Measurements from ENCODE around the gene PCLO.
"Not testable (repeated sequence)": the region's sequence is repeated elsewhere in the genome, so short reads cannot be mapped to it uniquely, and the experiment has no call there.

PCLO gene

DNA sequence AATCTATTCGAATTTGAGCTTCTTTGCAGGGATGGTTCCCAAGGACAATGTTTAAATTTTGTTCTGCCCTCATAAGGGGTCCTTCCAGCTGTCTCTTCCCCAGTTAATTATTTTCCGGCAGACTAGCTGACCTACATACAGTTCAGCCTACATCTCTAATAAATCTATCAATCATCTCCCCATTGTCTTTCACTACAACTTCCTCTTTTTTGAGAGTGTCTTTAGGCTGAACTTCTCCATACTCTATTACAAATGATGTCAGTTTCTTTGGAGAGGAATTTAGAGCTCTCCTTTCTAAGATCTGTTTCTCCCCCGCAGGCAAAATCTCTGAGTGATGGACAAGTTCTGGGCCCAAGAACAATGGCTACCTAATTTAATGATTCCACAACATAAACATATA, 122.2 kb downstream of the PCLO start:
- no peak for DNase-seq (ENCODE audit: low read depth)

DNA sequence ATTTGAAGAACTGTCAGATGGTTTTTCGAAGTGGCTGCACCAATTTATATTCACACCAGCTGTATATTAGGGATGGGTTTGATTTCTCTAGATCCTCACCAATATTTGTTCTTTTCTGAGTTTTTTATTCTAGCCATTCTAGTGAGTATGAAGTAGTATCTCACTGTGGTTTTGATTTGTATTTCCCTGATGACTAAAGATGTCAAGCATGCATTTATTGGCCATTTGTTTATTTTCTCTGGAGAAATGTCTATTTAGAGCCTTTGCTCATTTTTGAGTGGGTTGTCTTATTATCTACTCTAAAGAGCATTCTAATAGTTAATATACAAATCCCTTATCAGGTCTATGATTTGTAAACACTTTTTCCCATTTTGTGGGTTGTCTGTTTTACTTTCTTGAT, 123.9 kb downstream of the PCLO start:
- no peak for DNase-seq (ENCODE audit: low read depth)

DNA sequence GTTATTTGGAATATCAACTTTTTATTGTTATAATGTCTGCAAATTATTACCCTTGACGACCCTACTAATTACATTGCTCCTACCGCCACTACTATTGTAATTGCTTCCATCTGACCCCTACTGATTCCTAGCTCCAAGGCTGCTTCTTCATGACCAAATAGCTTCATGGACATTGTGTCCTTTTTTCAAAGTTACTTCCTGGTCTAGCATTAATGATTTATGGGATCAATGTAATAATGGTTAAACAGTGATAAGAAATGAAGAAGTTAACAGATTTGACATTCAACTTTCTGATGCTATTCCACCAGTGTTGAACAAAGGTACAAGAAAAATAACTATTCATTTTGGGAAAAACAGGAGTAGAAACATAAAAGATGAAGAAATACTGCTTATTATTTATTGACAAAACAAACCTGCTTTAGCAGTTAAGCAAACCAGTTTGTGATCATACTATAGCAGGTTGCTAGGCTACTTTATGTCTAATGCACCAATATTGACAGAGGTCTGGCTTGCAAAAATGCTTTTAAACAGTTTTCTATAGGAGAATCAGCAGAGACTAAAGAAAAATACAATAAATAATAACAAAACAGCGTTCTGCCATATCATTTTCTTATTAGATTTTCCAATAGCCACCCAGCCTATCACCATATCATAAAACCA, 125.8 kb downstream of the PCLO start:
- DNase-seq (ENCODE audit: low read depth): no peak

DNA sequence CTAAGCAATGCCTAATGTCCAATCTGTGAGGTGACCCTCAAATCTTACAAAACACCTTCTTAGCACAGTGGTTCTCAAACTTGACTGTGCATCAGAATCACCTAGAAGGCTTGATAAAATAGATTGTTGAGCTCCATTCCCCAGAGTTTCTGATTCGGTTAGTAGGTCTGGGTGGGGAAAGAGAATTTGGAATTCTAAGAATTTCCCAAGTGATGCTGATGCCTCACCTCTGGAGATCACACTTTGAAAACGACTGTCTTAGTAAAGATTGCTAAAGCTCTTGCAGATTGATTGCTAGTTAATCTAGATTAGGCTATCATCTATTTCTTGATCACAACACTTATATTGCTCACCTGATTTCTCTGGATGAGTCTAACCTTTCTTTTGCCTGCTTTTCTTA, 126.6 kb downstream of the PCLO start:
- no peak for DNase-seq (ENCODE audit: low read depth)

DNA sequence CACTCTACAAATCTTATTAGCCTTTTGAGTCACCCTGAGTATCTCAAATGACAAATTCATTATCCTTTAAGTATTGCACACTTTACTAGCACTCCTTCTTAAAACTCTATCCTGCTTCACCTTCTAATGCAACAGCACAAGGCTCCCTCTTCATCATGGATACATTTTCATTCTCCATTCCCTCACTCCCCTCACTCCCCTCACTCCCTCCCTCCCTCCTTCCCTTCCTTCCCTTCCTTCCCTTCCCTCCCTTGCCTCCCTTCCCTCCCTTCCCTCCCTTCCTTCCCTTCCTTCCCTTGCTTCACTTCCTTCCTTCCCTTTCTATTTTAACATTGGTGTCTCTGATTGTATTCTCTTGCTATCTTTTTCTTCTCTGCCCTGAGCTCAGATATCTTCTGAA, 130.5 kb downstream of the PCLO start:
- no peak for DNase-seq (ENCODE audit: low read depth)

DNA sequence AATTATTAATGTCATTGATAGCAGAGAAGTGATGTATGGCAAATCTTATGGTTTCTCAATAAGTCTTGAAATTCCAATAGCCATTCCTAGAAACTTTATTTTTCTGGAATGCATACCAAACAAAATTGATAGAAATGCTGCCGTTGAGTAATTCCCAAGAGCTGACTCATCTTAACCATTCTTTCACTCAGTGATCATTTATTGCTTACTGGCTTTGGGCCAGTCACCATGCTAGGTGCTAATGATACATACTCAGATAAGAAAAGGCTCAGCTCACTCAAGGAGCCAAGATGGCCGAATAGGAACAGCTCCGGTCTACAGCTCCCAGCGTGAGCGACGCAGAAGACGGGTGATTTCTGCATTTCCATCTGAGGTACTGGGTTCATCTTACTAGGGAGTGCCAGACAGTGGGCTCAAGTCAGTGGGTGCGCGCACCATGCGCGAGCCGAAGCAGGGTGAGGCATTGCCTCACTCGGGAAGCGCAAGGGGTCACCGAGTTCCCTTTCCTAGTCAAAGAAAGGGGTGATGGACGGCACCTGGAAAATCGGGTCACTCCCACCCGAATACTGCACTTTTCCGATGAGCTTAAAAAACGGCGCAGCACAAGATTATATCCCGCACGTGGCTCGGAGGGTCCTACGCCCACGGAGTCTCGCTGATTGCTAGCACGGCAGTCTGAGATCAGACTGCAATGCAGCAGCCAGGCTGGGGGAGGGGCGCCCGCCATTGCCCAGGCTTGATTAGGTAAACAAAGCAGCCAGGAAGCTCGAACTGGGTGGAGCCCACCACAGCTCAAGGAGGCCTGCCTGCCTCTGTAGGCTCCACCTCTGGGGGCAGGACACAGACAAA, 138.6 kb downstream of the PCLO start:
- not testable (repeated sequence) for DNase-seq (ENCODE audit: low read depth)

DNA sequence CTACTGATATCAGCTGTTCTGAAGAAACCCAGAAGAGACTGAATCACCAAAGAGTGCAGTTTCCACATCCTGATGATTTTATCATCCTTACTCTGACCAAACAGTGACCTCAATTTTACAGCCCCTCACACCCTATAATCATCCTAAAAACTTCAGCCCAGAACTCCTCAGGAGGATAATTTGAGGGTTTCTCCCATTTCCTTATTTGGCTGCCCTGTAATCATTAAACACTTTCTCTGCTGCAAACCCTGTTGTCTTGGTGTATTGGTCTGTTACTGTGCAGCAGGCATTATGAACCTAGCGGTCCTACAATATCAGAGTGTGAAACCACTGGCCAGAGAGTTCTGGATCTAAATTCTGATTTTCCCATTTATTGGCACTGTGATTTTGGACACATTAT, 141.7 kb downstream of the PCLO start:
- DNase-seq (ENCODE audit: low read depth): no peak

DNA sequence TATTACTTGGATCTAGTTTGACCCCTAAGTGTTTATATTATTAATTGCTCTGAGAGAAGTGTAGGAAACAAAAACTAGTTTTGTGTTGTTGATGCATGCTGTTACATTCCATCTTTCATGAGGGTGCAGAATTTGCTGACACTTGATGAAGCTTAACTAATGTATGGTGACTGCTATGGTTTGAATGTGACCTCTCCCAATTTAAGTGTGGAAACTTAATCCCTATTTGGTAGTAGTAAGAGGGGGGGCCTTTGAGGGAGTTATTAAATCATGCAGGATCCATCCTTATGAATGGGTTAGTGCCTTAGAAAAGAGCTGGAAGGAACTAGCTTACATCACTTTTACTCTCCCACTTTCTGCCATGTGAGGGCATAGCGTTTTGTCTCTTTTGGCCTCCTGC, 142.5 kb downstream of the PCLO start:
- no peak for DNase-seq (ENCODE audit: low read depth)

DNA sequence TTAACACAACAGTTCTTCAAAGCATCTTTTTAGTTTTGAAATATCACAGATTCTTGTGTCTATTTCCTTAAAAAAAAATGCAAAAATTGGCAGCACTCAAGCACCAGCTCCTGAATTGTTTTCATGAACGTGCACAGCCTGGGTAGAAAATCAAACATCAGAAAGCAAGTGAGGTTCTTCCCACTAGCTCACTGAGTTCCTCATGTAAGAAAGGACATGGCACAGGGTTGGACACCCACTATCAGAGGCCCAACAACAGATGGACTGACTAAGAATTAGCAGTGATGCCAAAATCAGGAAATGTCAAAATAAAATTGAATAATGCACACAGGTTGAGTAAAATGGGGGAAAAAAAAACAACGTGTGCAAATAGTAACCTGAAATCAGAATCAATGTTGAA, 146.8 kb downstream of the PCLO start:
- no peak for DNase-seq (ENCODE audit: low read depth)

DNA sequence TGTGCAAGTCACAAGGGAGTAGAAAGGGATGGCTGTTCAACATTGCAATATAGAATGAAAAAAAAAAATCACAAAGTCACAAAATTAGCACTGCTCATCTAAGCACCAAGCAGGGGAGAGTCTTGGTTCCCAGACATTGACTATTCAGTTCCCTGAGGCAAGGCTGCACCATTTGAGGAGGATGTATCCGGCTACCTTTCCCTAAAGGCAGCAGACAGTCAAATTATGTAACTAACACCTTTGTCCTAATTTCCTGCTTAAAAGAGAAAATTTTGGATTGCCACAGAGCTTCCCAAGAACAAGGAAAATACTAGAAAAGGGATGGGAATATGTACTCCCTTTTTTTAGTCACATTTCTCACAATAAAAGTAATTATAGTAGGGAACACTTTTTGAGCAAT, 148.1 kb downstream of the PCLO start:
- no peak for DNase-seq (ENCODE audit: low read depth)

DNA sequence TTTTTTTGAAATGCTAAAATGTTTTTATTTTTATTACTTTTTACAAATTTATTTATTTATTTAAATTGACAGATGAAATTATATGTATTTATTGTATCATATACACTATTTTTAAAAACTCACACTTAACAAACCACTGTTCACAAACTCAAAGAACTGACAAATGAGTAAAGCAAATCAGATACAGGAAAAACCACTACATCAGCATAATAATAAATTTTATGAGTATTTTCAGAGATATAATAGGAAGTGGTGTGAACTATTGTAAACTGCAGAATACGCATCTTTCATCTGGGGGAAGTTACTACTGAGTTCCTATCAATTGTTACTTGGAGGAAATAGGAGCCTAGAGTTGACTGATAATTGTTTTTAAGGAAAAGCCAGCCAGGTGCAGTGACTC, 150.7 kb downstream of the PCLO start:
- DNase-seq (ENCODE audit: low read depth): no peak

DNA sequence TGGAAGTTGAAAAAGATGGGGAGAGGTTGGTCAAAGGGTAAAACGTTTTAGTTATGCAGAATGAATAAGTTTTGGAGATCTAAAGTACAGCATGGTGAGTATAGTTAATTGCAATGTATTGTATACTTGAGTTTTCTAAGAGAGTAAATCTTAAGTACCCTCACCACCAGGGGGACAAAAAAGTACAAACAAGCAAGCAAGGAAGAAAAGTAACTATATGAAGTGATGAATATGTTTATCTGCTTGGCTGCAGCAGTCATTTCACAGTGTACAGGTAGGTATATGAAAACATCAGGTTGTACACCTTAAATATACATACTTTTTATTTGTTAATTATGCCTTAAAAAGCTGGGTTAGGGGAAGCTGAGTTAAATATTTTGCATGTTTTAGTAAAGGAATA, 157.3 kb downstream of the PCLO start:
- no peak for DNase-seq (ENCODE audit: low read depth)

DNA sequence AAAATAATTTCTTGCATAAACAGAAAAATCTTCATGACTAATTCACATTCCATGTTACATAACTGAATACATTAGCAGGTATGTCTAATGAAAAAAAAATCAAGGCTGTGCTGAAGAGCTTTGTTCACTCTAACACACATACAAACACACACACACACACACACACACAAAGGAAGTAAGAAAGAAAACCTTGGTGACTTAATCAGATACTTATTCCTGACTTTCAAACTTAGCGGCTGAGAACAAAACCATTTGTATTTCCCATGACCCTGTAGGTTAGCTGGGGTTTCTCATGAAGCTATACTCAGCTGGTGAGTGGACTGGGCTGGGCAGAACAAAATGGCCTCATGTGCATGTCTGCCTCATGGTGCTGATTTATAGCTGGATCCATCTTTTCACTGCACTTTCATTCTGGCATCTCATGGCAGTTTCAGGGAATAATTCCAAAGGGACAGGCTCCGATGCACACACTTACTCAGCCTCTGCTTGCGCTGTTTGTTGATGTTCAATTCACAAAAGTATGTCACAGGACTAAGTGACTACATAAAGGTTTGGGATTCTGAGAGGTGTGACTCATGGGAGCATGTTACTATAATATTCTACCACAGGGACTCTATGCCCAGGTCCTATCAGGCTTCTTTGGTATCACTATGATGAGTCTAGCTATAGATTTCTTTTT, 161.2 kb downstream of the PCLO start:
- DNase-seq (ENCODE audit: low read depth): no peak

DNA sequence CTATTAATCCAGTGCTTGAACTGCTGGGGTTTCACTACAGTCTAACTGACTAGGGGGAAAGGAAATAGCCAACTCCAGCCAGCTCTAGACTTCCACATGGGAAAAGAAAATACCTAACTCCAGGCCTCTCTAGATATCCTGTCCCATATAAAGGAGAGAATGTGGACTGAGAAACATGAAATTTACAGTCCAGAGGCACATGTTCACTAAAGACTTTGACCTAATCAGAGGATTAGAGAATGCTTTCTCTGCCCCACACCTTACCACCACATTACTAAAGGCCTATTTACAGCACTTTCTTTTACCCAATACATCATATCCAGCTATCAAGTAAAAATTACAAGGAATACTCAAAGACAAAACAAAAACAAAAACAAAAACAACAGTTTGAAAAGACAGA, 164.2 kb downstream of the PCLO start:
- DNase-seq (ENCODE audit: low read depth): no peak

DNA sequence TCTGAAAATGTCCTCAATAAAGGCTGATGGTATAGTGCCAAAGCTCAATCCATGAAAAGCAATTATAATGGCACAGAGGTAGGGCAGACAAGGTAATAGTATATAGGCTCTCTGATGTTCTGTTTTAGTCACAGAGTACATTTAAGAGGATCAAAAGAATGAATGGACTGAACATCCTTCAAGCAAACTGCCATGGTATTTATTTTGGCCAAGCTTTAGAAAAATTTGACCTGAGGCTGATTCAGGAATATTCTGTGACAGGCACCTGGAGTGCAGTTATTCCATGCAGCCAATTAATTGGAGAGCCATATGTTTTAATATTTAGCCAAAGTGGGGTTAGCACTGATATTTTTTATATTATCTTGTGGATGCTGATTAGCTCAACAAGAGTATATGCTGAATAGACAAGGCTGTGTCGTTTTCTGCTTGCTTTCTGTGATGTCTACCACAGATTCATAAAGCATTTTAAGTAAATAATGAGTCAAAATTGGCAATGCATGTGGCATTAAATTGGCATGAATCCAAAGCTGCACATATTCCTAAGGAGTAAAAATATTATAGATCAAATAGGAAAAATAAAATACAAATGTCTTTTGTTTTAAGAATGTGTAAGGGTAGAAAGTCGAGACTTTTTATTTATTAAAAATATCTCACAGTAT, 177.4 kb downstream of the PCLO start:
- no peak for DNase-seq (ENCODE audit: low read depth)

DNA sequence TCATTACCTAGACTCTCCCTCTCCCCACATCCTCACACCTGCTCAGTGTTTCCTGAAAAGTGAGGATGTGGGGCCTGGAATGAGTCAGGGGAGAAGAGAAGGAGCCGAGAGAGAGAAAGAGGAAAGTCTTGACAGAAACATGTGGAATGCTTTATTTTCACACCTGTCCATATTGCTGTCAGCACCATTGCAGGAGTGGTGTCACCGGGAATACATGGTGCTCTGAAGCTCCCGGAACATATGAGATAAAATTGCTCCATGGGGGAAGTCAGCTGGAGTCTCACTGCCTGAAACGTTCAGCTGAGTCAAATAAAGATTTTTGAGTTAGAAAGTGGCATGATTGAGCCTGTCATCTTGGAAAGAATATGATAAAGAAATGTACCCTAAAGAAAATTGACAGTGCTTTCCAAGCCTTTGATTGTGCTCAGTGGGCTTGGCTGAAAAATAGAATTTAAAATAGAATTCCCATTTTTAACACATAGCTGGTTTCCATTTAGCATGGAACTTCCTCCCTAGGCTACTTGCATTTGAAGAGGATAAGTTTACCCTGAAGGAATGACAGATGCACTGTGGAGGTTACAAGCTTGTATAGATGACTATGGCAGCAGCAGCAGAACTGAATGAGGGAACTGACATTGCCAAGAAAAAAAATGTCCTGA, 182.4 kb downstream of the PCLO start:
- no peak for DNase-seq (ENCODE audit: low read depth)

DNA sequence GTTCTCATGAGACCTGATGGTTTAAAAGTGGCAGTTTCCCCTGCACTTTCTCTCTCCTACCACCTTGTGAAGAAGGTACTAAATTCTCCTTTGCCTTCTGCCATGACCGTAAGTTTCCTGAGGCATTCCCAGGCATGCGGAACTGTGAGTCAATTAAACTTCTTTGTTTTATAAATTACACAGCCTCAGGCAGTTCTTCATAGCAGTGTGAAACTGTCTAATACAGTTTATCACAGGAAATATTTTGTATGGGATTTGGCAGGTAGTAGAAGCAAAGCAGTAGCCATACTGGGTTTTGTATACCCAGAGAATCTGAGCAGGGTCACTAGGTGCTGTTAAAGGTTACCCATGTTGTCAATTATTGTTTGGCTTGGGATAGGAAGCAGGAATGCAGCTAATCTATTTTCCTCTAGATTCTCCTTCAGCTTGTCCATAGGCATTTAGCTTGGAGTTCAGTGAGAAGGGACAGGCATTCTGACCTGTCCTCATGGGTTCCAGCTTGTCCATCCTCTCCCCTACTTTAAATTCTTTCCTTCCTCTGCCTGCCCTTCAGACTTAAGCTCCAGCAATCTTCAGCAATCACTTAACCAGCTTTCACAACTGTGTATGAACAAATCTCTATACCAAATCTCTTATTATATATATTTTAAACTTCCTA, 186.7 kb downstream of the PCLO start:
- no peak for DNase-seq (ENCODE audit: low read depth)

DNA sequence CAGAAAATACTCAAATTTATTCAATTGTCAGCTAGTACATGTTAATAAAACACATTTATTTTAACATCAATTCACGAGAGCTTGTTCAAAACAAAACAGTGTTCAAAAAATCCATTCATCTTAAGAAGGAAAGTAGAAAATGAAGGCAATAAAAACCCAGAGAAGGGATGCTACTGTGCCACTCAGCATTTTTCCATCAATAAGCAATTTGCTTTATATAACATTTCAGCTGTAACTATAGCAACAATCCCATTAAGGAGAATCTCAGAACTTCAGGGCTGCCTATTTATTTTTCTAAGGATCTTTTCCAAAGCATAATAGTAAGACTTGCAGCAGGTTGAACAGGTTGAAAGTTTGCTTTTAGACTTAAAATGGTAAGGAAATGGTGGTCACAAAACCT, 190.5 kb downstream of the PCLO start:
- no peak for DNase-seq (ENCODE audit: low read depth)

DNA sequence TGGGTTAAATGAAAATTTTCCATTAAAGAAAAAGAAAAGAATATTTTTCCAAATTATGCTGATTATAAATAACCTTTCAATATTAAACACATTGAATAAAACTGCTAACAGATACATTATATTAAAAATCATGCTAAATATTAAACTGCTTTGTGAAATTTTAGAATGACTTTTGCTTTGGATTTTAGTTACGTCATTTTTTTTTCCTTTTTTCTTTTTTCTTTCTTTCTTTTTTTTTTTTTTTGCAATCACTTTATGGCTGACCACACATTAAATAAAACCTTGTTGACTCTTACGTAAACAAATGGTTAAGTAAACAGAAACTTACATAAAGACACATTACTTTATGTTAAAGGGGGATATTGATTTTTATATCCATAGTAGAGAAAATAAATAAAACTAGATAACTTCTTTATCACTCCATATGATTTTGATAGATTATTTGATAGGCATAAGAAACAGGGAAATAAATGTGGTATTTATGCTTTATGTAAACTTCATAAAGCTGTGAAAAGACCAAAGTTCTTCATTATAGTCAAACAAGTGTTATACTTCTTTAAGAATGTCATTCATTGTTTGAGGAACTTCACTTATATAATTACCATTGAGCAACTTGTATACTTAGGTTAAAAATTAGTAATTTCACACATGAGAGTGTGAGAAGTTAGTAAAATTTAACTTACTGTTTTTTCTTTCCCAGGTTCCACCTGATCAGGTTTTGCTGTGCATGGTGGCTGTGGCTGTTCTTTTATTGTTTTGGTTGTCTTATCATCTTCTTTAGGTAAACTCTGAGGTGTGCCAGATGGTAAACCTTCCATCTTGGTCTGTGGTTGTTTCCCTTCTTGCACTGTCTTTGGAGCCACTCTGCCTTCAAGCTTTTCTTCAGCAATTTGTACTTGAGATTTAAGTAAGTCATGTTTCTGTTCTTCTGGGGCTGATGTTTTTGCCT, 197.3 kb downstream of the PCLO start:
- no peak for DNase-seq (ENCODE audit: low read depth)

DNA sequence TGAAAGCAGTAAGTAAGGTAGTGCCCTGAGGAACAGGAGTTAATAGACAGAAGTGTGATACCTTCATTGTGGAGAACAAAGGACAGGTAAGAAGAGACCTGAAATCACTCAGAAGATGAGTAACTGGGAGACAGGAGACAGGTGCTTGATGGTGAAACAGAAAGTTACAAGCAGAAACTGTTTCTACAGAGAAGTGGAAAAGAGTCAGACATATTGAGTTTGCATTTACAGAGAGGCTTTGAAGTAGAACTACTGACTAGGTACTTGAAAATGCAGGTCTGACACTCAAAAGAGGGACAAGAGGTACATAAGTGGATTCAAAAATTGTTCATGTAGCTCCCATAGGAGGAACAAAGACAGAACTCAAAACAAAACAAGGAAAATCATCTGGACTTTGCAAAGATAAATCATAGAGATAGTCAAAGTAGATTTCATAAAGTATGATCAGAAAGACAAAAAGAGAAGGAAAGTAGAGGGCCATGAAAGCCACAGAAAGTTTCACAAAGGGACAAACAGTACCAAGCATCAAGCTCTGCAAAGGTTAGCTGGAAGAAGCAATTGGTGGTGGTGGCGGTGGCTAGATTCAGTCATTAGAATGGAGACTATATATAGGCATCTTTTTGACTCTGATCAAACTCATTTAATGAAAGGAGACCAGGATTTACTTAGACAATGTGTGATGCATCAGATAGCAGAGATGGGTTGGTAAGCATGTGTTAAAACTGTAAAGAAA, 198.4 kb downstream of the PCLO start:
- DNase-seq (ENCODE audit: low read depth): no peak
